GM12878 (cell line): ENCODE measurements around the gene SOX4. TPM values are rescaled to one million over a fixed set of nuclear protein-coding genes. Genes with fewer than 3 reads are reported as not detected.

Experiments
- CREM ChIP-seq: IDR thresholded peaks from 2 replicates; pipeline ENCODE4 v1.6.1; 2014; ENCODE audit warnings: antibody characterized with exemption, low read depth
- EED ChIP-seq: sonication (generic); IDR thresholded peaks from 2 replicates; pipeline ENCODE4 v1.6.1; 2016; ENCODE audit warnings: antibody characterized with exemption, low read depth
- EGR1 ChIP-seq, 2 experiments: IDR thresholded peaks; 1 replicate in 1 of 2; 2 replicates in 1 of 2; pipeline ENCODE4 v1.6.1; 2011 to 2012; ENCODE audit warnings: low read depth in 2 of 2, low read length in 2 of 2, borderline replicate concordance in 1 of 2, mild to moderate bottlenecking in 1 of 2, moderate library complexity in 1 of 2
- EP300 ChIP-seq, 2 experiments: fragments of 150-350 bp in 1 of 2; IDR thresholded peaks; 2 replicates each; pipeline ENCODE4 v1.6.1; 2011 to 2012; ENCODE audit warnings: low read depth in 2 of 2, low read length in 2 of 2, borderline replicate concordance in 1 of 2, improper control_type of control experiment in 1 of 2, inconsistent platforms in 1 of 2; ENCODE audit not compliant: control insufficient read depth in 1 of 2
- IKZF1 ChIP-seq: fragments of 450-650 bp; conservative IDR thresholded peaks from 2 replicates; pipeline ENCODE4 v1.6.1; 2017; ENCODE audit warnings: antibody characterized with exemption, mild to moderate bottlenecking
- IKZF2 ChIP-seq, 2 experiments: fragments of 450-650 bp; IDR thresholded peaks; 2 replicates each; pipeline ENCODE4 v1.6.1; 2017; ENCODE audit warnings: mild to moderate bottlenecking in 2 of 2, moderate library complexity in 2 of 2
- NR2F1 ChIP-seq: fragments of 450-650 bp; conservative IDR thresholded peaks from 2 replicates; pipeline ENCODE4 v1.6.1; 2017; ENCODE audit warnings: mild to moderate bottlenecking
- POLR2AphosphoS5 ChIP-seq: IDR thresholded peaks from 2 replicates; pipeline ENCODE4 v1.6.1; 2011; ENCODE audit warnings: mild to moderate bottlenecking, low read length, inconsistent platforms
- POU2F2 ChIP-seq: IDR thresholded peaks from 3 replicates; pipeline ENCODE4 v1.6.1; 2011; ENCODE audit warnings: low read depth, mild to moderate bottlenecking, low read length, borderline replicate concordance
- RUNX3 ChIP-seq: IDR thresholded peaks from 2 replicates; pipeline ENCODE4 v1.6.1; 2012; ENCODE audit warnings: low read length, inconsistent platforms
- SMAD5 ChIP-seq: IDR thresholded peaks from 2 replicates; pipeline ENCODE4 v1.6.1; 2016; ENCODE audit warnings: antibody characterized with exemption, low read depth
- TAF1 ChIP-seq: IDR thresholded peaks from 2 replicates; pipeline ENCODE4 v1.6.1; 2011; ENCODE audit warnings: mild to moderate bottlenecking, low read depth, low read length, borderline replicate concordance
- TCF7 ChIP-seq: IDR thresholded peaks from 2 replicates; pipeline ENCODE4 v1.6.1; 2014; ENCODE audit warnings: antibody characterized with exemption, borderline replicate concordance
- ZNF207 ChIP-seq: fragments of 450-650 bp; IDR thresholded peaks from 2 replicates; pipeline ENCODE4 v1.6.1; 2014; ENCODE audit warnings: antibody characterized with exemption, mild to moderate bottlenecking, borderline replicate concordance
- polyA plus RNA-seq, 11 experiments: library from polyadenylated mRNA; depleted of rRNA in 4 of 11; unstranded in 6 of 11; stranded (reverse) in 5 of 11; fragments of >200 nt; fragmentation: Nextera tagmentation in 4 of 11; fragmentation: Illumina TruSeq in 1 of 11; extraction: Ambion mirVana in 4 of 11; extraction: Trizol in 1 of 11; gene quantifications; 1 replicate in 1 of 11; 2 replicates in 10 of 11; pipeline versions ENCODE4 v1.2.1 to v1.2.3, GENCODE V29; 2011 to 2016; ENCODE audit warnings: inconsistent platforms in 2 of 11, missing spikeins in 2 of 11, low read depth in 1 of 11
- total RNA-seq, 4 experiments: library from RNA; depleted of rRNA in 3 of 4; stranded (reverse); fragments of >200 nt in 3 of 4; fragmentation: Illumina TruSeq in 1 of 4; extraction: Trizol in 1 of 4; gene quantifications; 2 replicates each; pipeline versions ENCODE4 v1.2.1 to v1.2.3, GENCODE V29; 2013 to 2021
- TF ChIP-seq, protein P1 (sequence below): fragments of 450-650 bp; IDR thresholded peaks from 2 replicates; pipeline ENCODE4 v1.6.1; 2016; ENCODE audit warnings: mild to moderate bottlenecking
- TF ChIP-seq, protein P2 (sequence below): IDR thresholded peaks from 2 replicates; pipeline ENCODE4 v1.6.1; 2012; ENCODE audit warnings: low read depth, low read length, improper control_type of control experiment

SOX4 gene
- total and polyA plus RNA-seq, 10 of the 15 experiments (the other 5 are each of a cell fraction or from before 2014, with no cell fraction given) = 16.8 to 119 (median 26.5) TPM

DNA sequence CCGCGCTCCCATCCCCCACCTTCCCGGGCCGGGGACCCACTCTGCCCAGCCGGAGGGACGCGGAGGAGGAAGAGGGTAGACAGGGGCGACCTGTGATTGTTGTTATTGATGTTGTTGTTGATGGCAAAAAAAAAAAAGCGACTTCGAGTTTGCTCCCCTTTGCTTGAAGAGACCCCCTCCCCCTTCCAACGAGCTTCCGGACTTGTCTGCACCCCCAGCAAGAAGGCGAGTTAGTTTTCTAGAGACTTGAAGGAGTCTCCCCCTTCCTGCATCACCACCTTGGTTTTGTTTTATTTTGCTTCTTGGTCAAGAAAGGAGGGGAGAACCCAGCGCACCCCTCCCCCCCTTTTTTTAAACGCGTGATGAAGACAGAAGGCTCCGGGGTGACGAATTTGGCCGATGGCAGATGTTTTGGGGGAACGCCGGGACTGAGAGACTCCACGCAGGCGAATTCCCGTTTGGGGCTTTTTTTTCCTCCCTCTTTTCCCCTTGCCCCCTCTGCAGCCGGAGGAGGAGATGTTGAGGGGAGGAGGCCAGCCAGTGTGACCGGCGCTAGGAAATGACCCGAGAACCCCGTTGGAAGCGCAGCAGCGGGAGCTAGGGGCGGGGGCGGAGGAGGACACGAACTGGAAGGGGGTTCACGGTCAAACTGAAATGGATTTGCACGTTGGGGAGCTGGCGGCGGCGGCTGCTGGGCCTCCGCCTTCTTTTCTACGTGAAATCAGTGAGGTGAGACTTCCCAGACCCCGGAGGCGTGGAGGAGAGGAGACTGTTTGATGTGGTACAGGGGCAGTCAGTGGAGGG lies 2.8 kb downstream of the SOX4 start (continued):
- TF ChIP-seq POLR2AphosphoS5 (peak; percentile 50; the same call in 1 of the 2 replicates), IKZF2 (IDR thresholded peaks at IDR 0.05) (peak; percentile 59 to 65), SMAD5 (0 out of 2 replicates have a peak, but pooled peaks have one; percentile 13), CREM (peak; percentile 9; the same call in 1 of the 2 replicates), EED (peak; percentile 78), TCF7 (peak; percentile 93), TAF1 (peak; percentile 59; the same call in 1 of the 2 replicates), NR2F1 (peak; percentile 45), IKZF1 (peak; percentile 66), EGR1 (IDR thresholded peaks at IDR 0.05; ENCODE audit: borderline replicate concordance in 1 of 2, low read depth in 2 of 2, low read length in 2 of 2) (peak in 1 of 2 experiments; percentile 75; a peak in 2 of 3 replicates), ZNF207 (no peak), RUNX3 (peak; percentile 70), EP300 (IDR thresholded peaks at IDR 0.05; ENCODE audit: borderline replicate concordance in 1 of 2, control insufficient read depth in 1 of 2, low read depth in 2 of 2, low read length in 2 of 2) (0 out of 4 replicates have a peak, but pooled peaks have one; percentile 2 to 15), POU2F2 (0 out of 3 replicates have a peak, but pooled peaks have one; percentile 23)
- TF ChIP-seq, protein P1, sequence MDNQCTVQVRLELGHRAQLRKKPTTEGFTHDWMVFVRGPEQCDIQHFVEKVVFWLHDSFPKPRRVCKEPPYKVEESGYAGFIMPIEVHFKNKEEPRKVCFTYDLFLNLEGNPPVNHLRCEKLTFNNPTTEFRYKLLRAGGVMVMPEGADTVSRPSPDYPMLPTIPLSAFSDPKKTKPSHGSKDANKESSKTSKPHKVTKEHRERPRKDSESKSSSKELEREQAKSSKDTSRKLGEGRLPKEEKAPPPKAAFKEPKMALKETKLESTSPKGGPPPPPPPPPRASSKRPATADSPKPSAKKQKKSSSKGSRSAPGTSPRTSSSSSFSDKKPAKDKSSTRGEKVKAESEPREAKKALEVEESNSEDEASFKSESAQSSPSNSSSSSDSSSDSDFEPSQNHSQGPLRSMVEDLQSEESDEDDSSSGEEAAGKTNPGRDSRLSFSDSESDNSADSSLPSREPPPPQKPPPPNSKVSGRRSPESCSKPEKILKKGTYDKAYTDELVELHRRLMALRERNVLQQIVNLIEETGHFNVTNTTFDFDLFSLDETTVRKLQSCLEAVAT = peak; percentile 60; the same call in 1 of the 2 replicates
- TF ChIP-seq, protein P2, sequence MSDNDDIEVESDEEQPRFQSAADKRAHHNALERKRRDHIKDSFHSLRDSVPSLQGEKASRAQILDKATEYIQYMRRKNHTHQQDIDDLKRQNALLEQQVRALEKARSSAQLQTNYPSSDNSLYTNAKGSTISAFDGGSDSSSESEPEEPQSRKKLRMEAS = no peak; the same call in 1 of the 2 replicates
